ENCODE results near the gene CCT6A. TPM values are rescaled to one million over a fixed set of nuclear protein-coding genes. Genes with fewer than 3 reads are reported as not detected.

CCT6A gene, protein sequence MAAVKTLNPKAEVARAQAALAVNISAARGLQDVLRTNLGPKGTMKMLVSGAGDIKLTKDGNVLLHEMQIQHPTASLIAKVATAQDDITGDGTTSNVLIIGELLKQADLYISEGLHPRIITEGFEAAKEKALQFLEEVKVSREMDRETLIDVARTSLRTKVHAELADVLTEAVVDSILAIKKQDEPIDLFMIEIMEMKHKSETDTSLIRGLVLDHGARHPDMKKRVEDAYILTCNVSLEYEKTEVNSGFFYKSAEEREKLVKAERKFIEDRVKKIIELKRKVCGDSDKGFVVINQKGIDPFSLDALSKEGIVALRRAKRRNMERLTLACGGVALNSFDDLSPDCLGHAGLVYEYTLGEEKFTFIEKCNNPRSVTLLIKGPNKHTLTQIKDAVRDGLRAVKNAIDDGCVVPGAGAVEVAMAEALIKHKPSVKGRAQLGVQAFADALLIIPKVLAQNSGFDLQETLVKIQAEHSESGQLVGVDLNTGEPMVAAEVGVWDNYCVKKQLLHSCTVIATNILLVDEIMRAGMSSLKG
- total RNA-seq, result 166 and 206 TPM in 2 replicates
- 121 and 131 TPM in 2 replicates for polyA plus RNA-seq

DNA sequence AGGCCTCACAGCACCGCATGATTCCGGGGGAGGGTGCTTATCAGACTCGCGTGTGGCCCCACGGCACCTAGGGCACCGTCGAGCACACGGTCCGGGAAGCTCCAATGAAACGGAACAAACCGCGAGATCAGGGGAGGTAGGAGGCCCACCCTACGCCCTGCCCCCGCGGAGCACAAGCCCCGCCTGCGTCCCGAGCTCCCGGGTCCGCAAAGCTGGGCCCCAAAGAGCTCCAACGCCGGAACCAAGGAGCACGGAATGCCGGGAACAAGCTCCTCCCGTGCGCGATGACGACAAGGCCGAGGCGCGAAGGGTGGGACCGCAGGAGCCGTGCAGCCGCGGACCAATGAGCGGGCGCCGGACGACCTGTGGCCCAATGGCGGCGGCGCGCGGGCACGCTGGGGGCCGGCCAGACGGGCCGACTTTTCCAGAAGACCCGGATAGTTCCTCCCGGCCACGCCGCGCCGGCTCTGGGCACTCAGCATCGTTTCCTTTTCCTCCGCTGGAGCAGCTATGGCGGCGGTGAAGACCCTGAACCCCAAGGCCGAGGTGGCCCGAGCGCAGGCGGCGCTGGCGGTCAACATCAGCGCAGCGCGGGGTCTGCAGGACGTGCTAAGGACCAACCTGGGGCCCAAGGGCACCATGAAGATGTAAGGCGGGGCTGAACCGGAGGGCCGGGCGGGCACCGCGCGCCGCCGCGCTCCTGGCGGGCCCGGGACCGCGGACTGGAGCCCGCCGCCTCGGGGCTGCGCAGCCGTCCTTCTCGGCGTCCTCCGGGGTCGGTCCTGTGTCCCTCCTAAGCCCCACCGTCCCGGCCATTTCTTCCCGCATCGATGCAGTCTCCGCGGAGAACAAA is at the start of gene CCT6A, which contains the start of gene PSPH:
CCT6A (plus strand) TSS at position 427 of the 853 bp plus-strand sequence; CDS start at position 511, 84 bp downstream.
PSPH (minus strand) TSS at position 106 of the 853 bp plus-strand sequence. CDS start 30,232 bp downstream, outside the sequence.
- Histone ChIP-seq H3K4me1 (ENCODE audit: insufficient read depth) (peaks cover 36% of the 10 kb centered on the region), H3K27me3 (no peaks in the 10 kb centered on the region), H3K9me3 (ENCODE audit: low read depth) (no peaks in the 10 kb centered on the region), H3K27ac (peak within 1 kb of the TSS; percentile 96), H3K4me3 (peak within 1 kb of the TSS; percentile 64), H3K4me2 (peak within 1 kb of the TSS; percentile 90), H3K36me3 (replicated peaks; ENCODE audit: insufficient read depth, low read depth) (no peaks in the 10 kb centered on the region), H3K79me2 (peaks cover 62% of the 10 kb centered on the region), H2AFZ (peak within 1 kb of the TSS; percentile 60), H3K9me2 (replicated peaks; ENCODE audit: insufficient read depth) (no peaks in the 10 kb centered on the region), H4K20me1 (ENCODE audit: insufficient read depth, poor library complexity, severe bottlenecking) (no peaks in the 10 kb centered on the region)
- peak; percentile 99 for DNase-seq (ENCODE audit: low spot score)
- no peak for TF ChIP-seq EZH2 (IDR thresholded peaks at IDR 0.05; ENCODE audit: borderline replicate concordance)
- TF ChIP-seq EZH2phosphoT487 (IDR thresholded peaks at IDR 0.05; ENCODE audit: low read depth, severe bottlenecking, unreplicated experiment), result no peak
- no peak for TF ChIP-seq CTCF (IDR thresholded peaks at IDR 0.05; ENCODE audit: poor library complexity)
- WGBS (ENCODE audit: low lambda C conversion rate, missing lambda C conversion rate), result 1% methylated on average over 89 of the region's 97 CpGs

GRCh38 chr7:56003749-56004148 is 47.8 kb upstream of the CCT6A start:
- H3K27ac ChIP-seq, result no peak overlapping the region
- no peak for DNase-seq (ENCODE audit: low spot score)
- H3K27me3 ChIP-seq, result no peaks in the 10 kb centered on the region
- peaks cover 10% of the 10 kb centered on the region for H3K4me1 ChIP-seq (ENCODE audit: insufficient read depth)
- H3K36me3 ChIP-seq (replicated peaks; ENCODE audit: insufficient read depth, low read depth), result no peaks in the 10 kb centered on the region
- H3K4me2 ChIP-seq, result no peak overlapping the region
- no peaks in the 10 kb centered on the region for H3K9me3 ChIP-seq (ENCODE audit: low read depth)
- H2AFZ ChIP-seq, result no peak overlapping the region
- no peaks in the 10 kb centered on the region for H3K9me2 ChIP-seq (replicated peaks; ENCODE audit: insufficient read depth)
- no peak for TF ChIP-seq EZH2phosphoT487 (IDR thresholded peaks at IDR 0.05; ENCODE audit: low read depth, severe bottlenecking, unreplicated experiment)
- no peaks in the 10 kb centered on the region for H3K79me2 ChIP-seq
- 96% methylated on average over 4 of the region's 4 CpGs for WGBS (ENCODE audit: low lambda C conversion rate, missing lambda C conversion rate)
- H4K20me1 ChIP-seq (ENCODE audit: insufficient read depth, poor library complexity, severe bottlenecking), result no peaks in the 10 kb centered on the region
- no peak overlapping the region for H3K4me3 ChIP-seq

GRCh38 chr7:56007167-56007652 is 44.4 kb upstream of the CCT6A start:
- H3K9me2 ChIP-seq (replicated peaks; ENCODE audit: insufficient read depth), result no peaks in the 10 kb centered on the region
- H3K79me2 ChIP-seq, result no peaks in the 10 kb centered on the region
- no peaks in the 10 kb centered on the region for H3K27me3 ChIP-seq
- no peak for TF ChIP-seq EZH2phosphoT487 (IDR thresholded peaks at IDR 0.05; ENCODE audit: low read depth, severe bottlenecking, unreplicated experiment)
- TF ChIP-seq CTCF (IDR thresholded peaks at IDR 0.05; ENCODE audit: poor library complexity), result no peak
- no peak for TF ChIP-seq EZH2 (IDR thresholded peaks at IDR 0.05; ENCODE audit: borderline replicate concordance)
- WGBS (ENCODE audit: low lambda C conversion rate, missing lambda C conversion rate), result 39% methylated on average over 4 of the region's 4 CpGs
- peaks cover 10% of the 10 kb centered on the region for H3K4me1 ChIP-seq (ENCODE audit: insufficient read depth)
- no peaks in the 10 kb centered on the region for H3K36me3 ChIP-seq (replicated peaks; ENCODE audit: insufficient read depth, low read depth)
- H3K27ac ChIP-seq, result peak overlapping the region; percentile 94
- H3K4me3 ChIP-seq, result no peak overlapping the region
- no peak overlapping the region for H2AFZ ChIP-seq
- peak; percentile 78 for DNase-seq (ENCODE audit: low spot score)
- H3K9me3 ChIP-seq (ENCODE audit: low read depth), result no peaks in the 10 kb centered on the region
- H4K20me1 ChIP-seq (ENCODE audit: insufficient read depth, poor library complexity, severe bottlenecking), result no peaks in the 10 kb centered on the region
- no peak overlapping the region for H3K4me2 ChIP-seq
